Endodermal cell (in vitro differentiated cells): ENCODE measurements around the gene MGAT5. TPM values are rescaled to one million over a fixed set of nuclear protein-coding genes. Genes with fewer than 3 reads are reported as not detected.

Source experiments
- DNase-seq: peaks from one replicate; pipeline ENCODE4 v3.0.0-alpha.2; 2017
- H3K27ac ChIP-seq: 2 replicates; pipeline ENCODE4 v1.5.1; 2013; ENCODE audit warnings: mild to moderate bottlenecking, low read depth, low read length, moderate library complexity
- H3K27me3 ChIP-seq: 2 replicates; pipeline ENCODE4 v1.6.1; 2013; ENCODE audit warnings: mild to moderate bottlenecking, low read length, moderate library complexity; ENCODE audit not compliant: insufficient read depth, control insufficient read depth, poor library complexity, severe bottlenecking
- H3K36me3 ChIP-seq: 2 replicates; pipeline ENCODE4 v1.7.0; 2013; ENCODE audit warnings: mild to moderate bottlenecking, low read length, moderate library complexity; ENCODE audit not compliant: control insufficient read depth, insufficient read depth
- H3K4me1 ChIP-seq: one replicate; pipeline ENCODE4 v1.7.0; 2013; ENCODE audit warnings: low read length; ENCODE audit not compliant: control insufficient read depth, insufficient read depth
- H3K4me3 ChIP-seq: 2 replicates; pipeline ENCODE4 v1.5.1; 2013; ENCODE audit warnings: mild to moderate bottlenecking, low read length, moderate library complexity
- H3K9ac ChIP-seq: 2 replicates; pipeline ENCODE4 v1.6.1; 2013; ENCODE audit warnings: mild to moderate bottlenecking, low read length, moderate library complexity; ENCODE audit not compliant: poor library complexity, severe bottlenecking; ENCODE audit errors: extremely low read depth
- H3K9me3 ChIP-seq: 2 replicates; pipeline ENCODE4 v1.6.1; 2013; ENCODE audit warnings: mild to moderate bottlenecking, low read length, moderate library complexity; ENCODE audit not compliant: control insufficient read depth
- H3K27ac Mint-ChIP-seq: 2 replicates; pipeline ENCODE4 v1.8.0; 2020; ENCODE audit warnings: mixed read lengths
- H3K27me3 Mint-ChIP-seq: 2 replicates; pipeline ENCODE4 v1.8.0; 2021; ENCODE audit warnings: mild to moderate bottlenecking, mixed read lengths; ENCODE audit not compliant: insufficient read depth
- H3K36me3 Mint-ChIP-seq: 2 replicates; pipeline ENCODE4 v1.8.0; 2020; ENCODE audit warnings: low read depth, mixed read lengths
- H3K4me1 Mint-ChIP-seq: 2 replicates; pipeline ENCODE4 v1.8.0; 2020; ENCODE audit warnings: mixed read lengths
- H3K4me3 Mint-ChIP-seq: 2 replicates; pipeline ENCODE4 v1.8.0; 2020; ENCODE audit warnings: mild to moderate bottlenecking, moderate library complexity, mixed read lengths
- H3K9me3 Mint-ChIP-seq: 2 replicates; pipeline ENCODE4 v1.8.0; 2020; ENCODE audit warnings: mild to moderate bottlenecking, mixed read lengths
- CTCF ChIP-seq: fragments of 200-600 bp; sonication (generic); conservative IDR thresholded peaks from 2 replicates; pipeline ENCODE4 v1.5.0; 2021; ENCODE audit warnings: antibody characterized with exemption, mild to moderate bottlenecking
- WGBS, 2 experiments: methylation state at CpG; one replicate each; pipeline versions ENCODE4 v1.1.5 to v1.1.7; 2013; ENCODE audit warnings: missing lambda C conversion rate in 2 of 2, mixed read lengths in 1 of 2; ENCODE audit not compliant: insufficient coverage in 1 of 2, insufficient read length in 1 of 2; 5-methylcytosine and 5-hydroxymethylcytosine counted together
- total RNA-seq, 2 donors: library from RNA; stranded (reverse); fragmentation: NEBNext Ultra II Directional in 1 of 2; extraction: Animal tissue kit (Norgen Biotek cat#: 25700) in 1 of 2; gene quantifications; 2 replicates in 1 of 2; 3 replicates in 1 of 2; pipeline ENCODE4 v1.2.1, GENCODE V29; 2021

MGAT5 gene
- total RNA-seq, 2 donors from 2014 or later, result 57.2 to 78.4 TPM

- Histone ChIP-seq H3K4me1 (peaks cover 10% of the 10 kb centered on the region), H3K27ac (no peak overlapping the region), H3K9me3 (peaks cover 36% of the 10 kb centered on the region), H3K4me3 (peak overlapping the region; percentile 66), H3K27me3 (no peaks in the 10 kb centered on the region), H3K9ac (no peak overlapping the region), H3K36me3 (no peaks in the 10 kb centered on the region)
- H3K4me1 Mint-ChIP-seq, result peaks cover 35% of the 10 kb centered on the region
- H3K9me3 Mint-ChIP-seq, result peaks cover 29% of the 10 kb centered on the region
- WGBS, 2 experiments, result 56 to 59% methylated on average over 1 to 2 of the region's 2 CpGs
- no peak overlapping the region for H3K4me3 Mint-ChIP-seq
- DNase-seq, result no peak
- H3K27ac Mint-ChIP-seq, result no peak overlapping the region
- H3K27me3 Mint-ChIP-seq, result no peaks in the 10 kb centered on the region
- TF ChIP-seq CTCF, result peak; percentile 68
- H3K36me3 Mint-ChIP-seq, result peaks cover 10% of the 10 kb centered on the region
These were observed 25.4 kb upstream of the MGAT5 start for GRCh38 chr2:134228493-134228903.

GRCh38 chr2:134229540-134229939 is 24.3 kb upstream of the MGAT5 start:
- Mint-ChIP-seq H3K9me3 (peaks cover 29% of the 10 kb centered on the region), H3K4me3 (no peak overlapping the region), H3K4me1 (peaks cover 40% of the 10 kb centered on the region), H3K36me3 (peaks cover 10% of the 10 kb centered on the region), H3K27me3 (no peaks in the 10 kb centered on the region), H3K27ac (no peak overlapping the region)
- Histone ChIP-seq H3K4me3 (peak overlapping the region; percentile 9), H3K36me3 (no peaks in the 10 kb centered on the region), H3K27ac (no peak overlapping the region), H3K27me3 (no peaks in the 10 kb centered on the region), H3K4me1 (peaks cover 14% of the 10 kb centered on the region), H3K9me3 (peaks cover 36% of the 10 kb centered on the region), H3K9ac (no peak overlapping the region)
- no peak for TF ChIP-seq CTCF
- no CpG with 5 or more reads among the region's 2 CpGs for WGBS, 2 experiments
- DNase-seq, result no peak

- Histone ChIP-seq H3K27ac (no peak overlapping the region), H3K4me1 (peaks cover 15% of the 10 kb centered on the region), H3K36me3 (no peaks in the 10 kb centered on the region), H3K9me3 (peaks cover 36% of the 10 kb centered on the region), H3K27me3 (no peaks in the 10 kb centered on the region), H3K9ac (no peak overlapping the region), H3K4me3 (no peak overlapping the region)
- H3K27ac Mint-ChIP-seq, result no peak overlapping the region
- DNase-seq, result no peak
- H3K4me1 Mint-ChIP-seq, result peaks cover 38% of the 10 kb centered on the region
- no peak overlapping the region for H3K4me3 Mint-ChIP-seq
- peaks cover 10% of the 10 kb centered on the region for H3K36me3 Mint-ChIP-seq
- TF ChIP-seq CTCF, result no peak
- H3K9me3 Mint-ChIP-seq, result peaks cover 29% of the 10 kb centered on the region
- H3K27me3 Mint-ChIP-seq, result no peaks in the 10 kb centered on the region
These were observed 23.0 kb upstream of the MGAT5 start for GRCh38 chr2:134230885-134231284.
